ENCODE data around the gene CHSY3.

CHSY3 gene

DNA sequence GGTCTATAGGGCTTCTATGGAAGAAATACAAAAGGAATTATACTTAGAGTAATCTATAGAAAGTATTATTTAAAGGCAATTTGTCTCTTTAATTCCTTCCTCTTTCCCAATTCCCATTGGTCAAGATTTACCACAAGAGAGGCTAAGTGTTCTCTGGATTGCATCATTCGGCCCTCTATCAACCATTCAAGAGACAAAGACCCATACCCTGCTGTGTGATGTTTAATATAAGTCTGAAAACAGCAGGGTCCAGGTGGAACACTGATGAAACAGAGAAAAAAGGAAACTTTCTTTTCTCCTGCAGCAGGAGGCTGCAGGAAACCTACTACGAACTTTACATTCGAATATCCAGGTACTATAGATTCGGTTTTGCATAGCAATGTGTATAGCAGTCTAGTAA lies 323.4 kb downstream of the CHSY3 start (continued):
- TF ChIP-seq, protein P1, sequence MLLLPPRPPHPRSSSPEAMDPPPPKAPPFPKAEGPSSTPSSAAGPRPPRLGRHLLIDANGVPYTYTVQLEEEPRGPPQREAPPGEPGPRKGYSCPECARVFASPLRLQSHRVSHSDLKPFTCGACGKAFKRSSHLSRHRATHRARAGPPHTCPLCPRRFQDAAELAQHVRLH (tag by site-specific recombination; IDR thresholded peaks at IDR 0.05) = no peak
- TF ChIP-seq KLF16 (tag by site-specific recombination; IDR thresholded peaks at IDR 0.05) = no peak

DNA sequence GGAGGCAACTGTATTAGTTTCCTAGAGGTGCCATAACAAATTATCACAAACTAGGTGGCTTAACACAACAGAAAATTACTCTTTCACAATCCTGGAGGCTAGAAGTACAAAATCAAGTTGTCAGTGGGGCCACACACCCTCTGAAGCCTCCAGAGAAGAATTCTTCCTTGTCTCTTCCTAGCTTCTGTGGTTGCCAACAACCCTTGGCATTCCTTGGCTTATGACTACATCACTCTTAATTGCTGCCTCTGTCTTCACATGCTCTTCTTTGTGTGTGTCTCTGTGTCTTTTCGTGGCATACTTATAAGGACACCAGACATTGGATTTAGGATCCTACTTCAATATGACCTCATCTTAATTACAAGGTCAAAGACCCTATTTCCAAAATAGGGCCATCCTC lies 327.5 kb downstream of the CHSY3 start:
- H3K4me1 ChIP-seq (ENCODE audit: control insufficient read depth, insufficient read depth, low read length) = no peaks in the 10 kb centered on the region
- H3K36me3 ChIP-seq (ENCODE audit: control insufficient read depth in 2 of 2, insufficient read depth in 1 of 2, low read length in 2 of 2) = no peaks in the 10 kb centered on the region
- no peak overlapping the region for H3K27ac ChIP-seq (ENCODE audit: extremely low read depth, low read depth, low read length)
- TF ChIP-seq, protein P2, sequence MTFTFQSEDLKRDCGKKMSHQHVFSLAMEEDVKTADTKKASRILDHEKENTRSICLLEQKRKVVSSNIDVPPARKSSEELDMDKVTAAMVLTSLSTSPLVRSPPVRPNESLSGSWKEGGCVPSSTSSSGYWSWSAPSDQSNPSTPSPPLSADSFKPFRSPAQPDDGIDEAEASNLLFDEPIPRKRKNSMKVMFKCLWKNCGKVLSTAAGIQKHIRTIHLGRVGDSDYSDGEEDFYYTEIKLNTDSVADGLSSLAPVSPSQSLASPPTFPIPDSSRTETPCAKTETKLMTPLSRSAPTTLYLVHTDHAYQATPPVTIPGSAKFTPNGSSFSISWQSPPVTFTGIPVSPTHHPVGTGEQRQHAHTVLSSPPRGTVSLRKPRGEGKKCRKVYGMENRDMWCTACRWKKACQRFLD (tag by site-specific recombination; IDR thresholded peaks at IDR 0.05) = no peak
- no peak for TF ChIP-seq GLIS1 (tag by site-specific recombination; IDR thresholded peaks at IDR 0.05)
- TF ChIP-seq GLIS2 (tag by site-specific recombination; IDR thresholded peaks at IDR 0.05) = no peak
- TF ChIP-seq ZNF292 (tag by site-specific recombination; IDR thresholded peaks at IDR 0.05; ENCODE audit: borderline replicate concordance, low read depth) = no peak
- TF ChIP-seq, protein P3, sequence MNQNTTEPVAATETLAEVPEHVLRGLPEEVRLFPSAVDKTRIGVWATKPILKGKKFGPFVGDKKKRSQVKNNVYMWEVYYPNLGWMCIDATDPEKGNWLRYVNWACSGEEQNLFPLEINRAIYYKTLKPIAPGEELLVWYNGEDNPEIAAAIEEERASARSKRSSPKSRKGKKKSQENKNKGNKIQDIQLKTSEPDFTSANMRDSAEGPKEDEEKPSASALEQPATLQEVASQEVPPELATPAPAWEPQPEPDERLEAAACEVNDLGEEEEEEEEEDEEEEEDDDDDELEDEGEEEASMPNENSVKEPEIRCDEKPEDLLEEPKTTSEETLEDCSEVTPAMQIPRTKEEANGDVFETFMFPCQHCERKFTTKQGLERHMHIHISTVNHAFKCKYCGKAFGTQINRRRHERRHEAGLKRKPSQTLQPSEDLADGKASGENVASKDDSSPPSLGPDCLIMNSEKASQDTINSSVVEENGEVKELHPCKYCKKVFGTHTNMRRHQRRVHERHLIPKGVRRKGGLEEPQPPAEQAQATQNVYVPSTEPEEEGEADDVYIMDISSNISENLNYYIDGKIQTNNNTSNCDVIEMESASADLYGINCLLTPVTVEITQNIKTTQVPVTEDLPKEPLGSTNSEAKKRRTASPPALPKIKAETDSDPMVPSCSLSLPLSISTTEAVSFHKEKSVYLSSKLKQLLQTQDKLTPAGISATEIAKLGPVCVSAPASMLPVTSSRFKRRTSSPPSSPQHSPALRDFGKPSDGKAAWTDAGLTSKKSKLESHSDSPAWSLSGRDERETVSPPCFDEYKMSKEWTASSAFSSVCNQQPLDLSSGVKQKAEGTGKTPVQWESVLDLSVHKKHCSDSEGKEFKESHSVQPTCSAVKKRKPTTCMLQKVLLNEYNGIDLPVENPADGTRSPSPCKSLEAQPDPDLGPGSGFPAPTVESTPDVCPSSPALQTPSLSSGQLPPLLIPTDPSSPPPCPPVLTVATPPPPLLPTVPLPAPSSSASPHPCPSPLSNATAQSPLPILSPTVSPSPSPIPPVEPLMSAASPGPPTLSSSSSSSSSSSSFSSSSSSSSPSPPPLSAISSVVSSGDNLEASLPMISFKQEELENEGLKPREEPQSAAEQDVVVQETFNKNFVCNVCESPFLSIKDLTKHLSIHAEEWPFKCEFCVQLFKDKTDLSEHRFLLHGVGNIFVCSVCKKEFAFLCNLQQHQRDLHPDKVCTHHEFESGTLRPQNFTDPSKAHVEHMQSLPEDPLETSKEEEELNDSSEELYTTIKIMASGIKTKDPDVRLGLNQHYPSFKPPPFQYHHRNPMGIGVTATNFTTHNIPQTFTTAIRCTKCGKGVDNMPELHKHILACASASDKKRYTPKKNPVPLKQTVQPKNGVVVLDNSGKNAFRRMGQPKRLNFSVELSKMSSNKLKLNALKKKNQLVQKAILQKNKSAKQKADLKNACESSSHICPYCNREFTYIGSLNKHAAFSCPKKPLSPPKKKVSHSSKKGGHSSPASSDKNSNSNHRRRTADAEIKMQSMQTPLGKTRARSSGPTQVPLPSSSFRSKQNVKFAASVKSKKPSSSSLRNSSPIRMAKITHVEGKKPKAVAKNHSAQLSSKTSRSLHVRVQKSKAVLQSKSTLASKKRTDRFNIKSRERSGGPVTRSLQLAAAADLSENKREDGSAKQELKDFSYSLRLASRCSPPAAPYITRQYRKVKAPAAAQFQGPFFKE (tag by site-specific recombination; IDR thresholded peaks at IDR 0.05; ENCODE audit: borderline replicate concordance) = no peak
- no peak for TF ChIP-seq MEIS1 (CRISPR knock-in tag; IDR thresholded peaks at IDR 0.05; ENCODE audit: borderline replicate concordance)
- TF ChIP-seq ZNF677 (tag by site-specific recombination; IDR thresholded peaks at IDR 0.05) = no peak
- TF ChIP-seq ZSCAN23 (tag by site-specific recombination; IDR thresholded peaks at IDR 0.05) = no peak
- TF ChIP-seq ZNF561 (tag by site-specific recombination; IDR thresholded peaks at IDR 0.05; ENCODE audit: borderline replicate concordance) = no peak
- TF ChIP-seq IKZF3 (tag by site-specific recombination; IDR thresholded peaks at IDR 0.05) = no peak
- no peak for TF ChIP-seq WT1 (tag by site-specific recombination; IDR thresholded peaks at IDR 0.05)
- TF ChIP-seq MYNN (tag by site-specific recombination; IDR thresholded peaks at IDR 0.05; ENCODE audit: borderline replicate concordance) = no peak
- no peak for TF ChIP-seq ZNF555 (tag by site-specific recombination; conservative IDR thresholded peaks at IDR 0.05)
- TF ChIP-seq SCRT2 (tag by site-specific recombination; IDR thresholded peaks at IDR 0.05) = no peak
- TF ChIP-seq ZNF24 (tag by site-specific recombination; IDR thresholded peaks at IDR 0.05) = no peak
- TF ChIP-seq ZNF335 (tag by site-specific recombination; conservative IDR thresholded peaks at IDR 0.05) = no peak
- no peak for TF ChIP-seq OSR2 (tag by site-specific recombination; IDR thresholded peaks at IDR 0.05)
- TF ChIP-seq ZNF558 (tag by site-specific recombination; IDR thresholded peaks at IDR 0.05) = no peak
- no peak for TF ChIP-seq ZBTB1 (tag by site-specific recombination; IDR thresholded peaks at IDR 0.05)
- no peak overlapping the region for H3K4me3 ChIP-seq (ENCODE audit: low read depth, low read length)
- ChIA-PET CTCF (no interaction called here), POLR2A (no interaction called here)
- no peaks in the 10 kb centered on the region for H3K9me3 ChIP-seq (ENCODE audit: control insufficient read depth, insufficient read depth, low read depth, low read length)

Data from HEK293 (cell line).